BLaER1 (cell line): ENCODE measurements around the gene PPA1.

ENCODE experiments used
- H3K27ac ChIP-seq: shearing (Covaris generic); formaldehyde crosslinking; 2 replicates; pipeline ENCODE4 v1.8.1; 2022
- H3K27me3 ChIP-seq: shearing (Covaris generic); formaldehyde crosslinking; 2 replicates; pipeline ENCODE4 v1.8.1; 2022
- H3K36me3 ChIP-seq: shearing (Covaris generic); formaldehyde crosslinking; 2 replicates; pipeline ENCODE4 v1.8.1; 2022
- H3K4me1 ChIP-seq: shearing (Covaris generic); formaldehyde crosslinking; 2 replicates; pipeline ENCODE4 v1.8.1; 2022
- H3K4me2 ChIP-seq: shearing (Covaris generic); formaldehyde crosslinking; 2 replicates; pipeline ENCODE4 v1.8.1; 2022
- H3K4me3 ChIP-seq: shearing (Covaris generic); formaldehyde crosslinking; 2 replicates; pipeline ENCODE4 v1.8.1; 2022
- H3K9ac ChIP-seq: shearing (Covaris generic); formaldehyde crosslinking; 2 replicates; pipeline ENCODE4 v1.8.1; 2022
- H3K9me3 ChIP-seq: shearing (Covaris generic); formaldehyde crosslinking; 2 replicates; pipeline ENCODE4 v1.8.1; 2022
- H4K20me1 ChIP-seq: shearing (Covaris generic); formaldehyde crosslinking; 2 replicates; pipeline ENCODE4 v1.8.1; 2022
- Cebpa-rat ChIP-seq: shearing (Covaris generic); IDR thresholded peaks from 2 replicates; pipeline ENCODE4 v1.8.1; 2022

Gene PPA1

DNA sequence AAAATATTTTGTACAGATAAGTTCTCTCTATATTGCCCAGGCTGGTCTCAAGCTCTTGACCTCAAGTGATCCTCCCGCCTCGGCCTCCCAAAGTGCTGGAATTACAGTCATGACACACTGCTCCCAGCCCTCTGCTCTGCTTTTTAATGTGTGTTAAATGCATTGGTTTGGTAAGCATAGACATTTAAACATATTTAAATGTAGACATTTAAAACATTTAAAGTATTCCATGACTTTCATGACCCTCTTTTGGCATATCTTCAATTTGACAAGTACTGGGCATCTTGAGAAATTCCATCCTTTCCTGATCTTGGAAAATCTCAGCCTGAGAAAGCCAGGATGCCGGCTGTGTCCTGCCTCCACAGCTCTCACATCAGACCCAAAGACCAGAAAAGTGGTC is 57.7 kb downstream of the PPA1 start:
- Histone ChIP-seq H3K4me2 (no peak overlapping the region), H3K27ac (no peak overlapping the region), H3K36me3 (no peaks in the 10 kb centered on the region), H3K4me3 (no peak overlapping the region), H3K9ac (no peak overlapping the region), H3K27me3 (no peaks in the 10 kb centered on the region), H4K20me1 (no peaks in the 10 kb centered on the region), H3K4me1 (peaks cover 14% of the 10 kb centered on the region), H3K9me3 (peaks cover 14% of the 10 kb centered on the region)
- TF ChIP-seq Cebpa-rat = no peak

DNA sequence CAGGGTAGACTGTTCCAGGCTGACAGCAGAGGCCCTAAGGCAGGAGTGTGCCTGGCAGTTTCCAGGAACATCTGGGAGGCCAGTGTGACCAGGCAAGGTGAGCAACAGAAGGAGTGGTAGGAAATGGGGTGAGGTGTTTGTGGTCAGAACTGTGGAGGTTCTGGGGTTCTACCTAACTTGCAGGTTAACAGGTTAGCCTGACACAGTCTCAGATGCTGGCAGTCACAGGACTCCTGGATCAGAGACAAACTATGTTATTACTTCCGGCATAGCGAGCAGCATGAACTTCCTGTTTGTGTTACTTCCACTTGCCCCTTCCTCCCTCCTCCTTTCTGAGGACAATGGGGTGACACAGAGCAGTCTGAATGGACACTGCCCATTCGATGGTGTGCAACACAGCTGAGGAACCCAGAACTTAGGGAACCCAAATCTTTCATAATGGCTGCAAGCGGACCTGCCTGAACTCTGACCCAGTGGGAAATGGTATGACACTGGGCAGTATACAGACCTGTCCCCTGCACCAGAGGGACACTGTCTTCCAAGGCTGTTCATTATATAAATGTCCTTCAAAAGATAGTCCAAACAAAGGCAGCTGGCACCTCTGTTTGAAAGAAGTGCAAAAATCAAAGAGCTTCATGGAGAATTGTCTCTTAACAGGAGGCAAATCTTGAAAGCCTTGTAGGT is 59.0 kb downstream of the PPA1 start:
- Histone ChIP-seq H3K9ac (no peak overlapping the region), H4K20me1 (peaks cover 9% of the 10 kb centered on the region), H3K27me3 (no peaks in the 10 kb centered on the region), H3K27ac (no peak overlapping the region), H3K4me1 (peaks cover 19% of the 10 kb centered on the region), H3K36me3 (no peaks in the 10 kb centered on the region), H3K4me3 (no peak overlapping the region), H3K9me3 (peaks cover under 1% of the 10 kb centered on the region; the same call in 1 of the 2 replicates), H3K4me2 (peak overlapping the region; percentile 21)
- no peak for TF ChIP-seq Cebpa-rat

DNA sequence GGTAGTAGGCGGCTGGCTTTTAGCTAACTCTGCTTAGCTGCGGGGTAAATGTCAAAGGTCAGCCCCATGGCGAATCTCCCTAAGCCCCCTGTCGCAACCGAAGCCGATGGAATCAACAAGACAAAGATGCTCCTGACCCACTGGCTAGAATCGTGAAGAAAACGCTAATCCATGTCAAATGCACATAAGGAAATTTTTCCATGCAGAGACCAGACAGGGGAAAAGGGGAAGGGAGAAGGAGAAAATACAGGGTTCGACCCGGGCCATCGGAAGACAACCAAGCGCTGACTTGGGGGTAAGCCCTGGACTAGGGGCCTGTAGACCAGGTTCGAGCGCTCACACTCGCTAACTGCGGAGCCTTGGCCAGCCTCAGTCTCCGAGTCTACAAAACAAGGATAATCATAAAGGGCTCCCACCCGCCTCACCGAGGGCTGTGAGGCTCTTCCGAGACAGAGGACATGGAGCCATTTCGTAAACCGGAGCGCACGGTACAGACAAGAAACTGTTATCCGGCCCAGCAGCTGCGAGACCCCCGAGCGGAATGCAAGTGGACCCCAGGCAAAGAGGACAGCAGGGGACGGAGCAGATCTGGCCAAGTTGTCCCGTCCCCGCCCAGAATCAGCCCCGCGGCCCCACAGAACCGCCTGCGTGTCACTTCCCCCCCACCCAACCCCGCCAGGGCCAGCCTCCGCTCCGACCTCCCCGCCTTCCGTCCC is 63.4 kb downstream of the PPA1 start:
- peak overlapping the region; percentile 92 for H3K27ac ChIP-seq
- no peaks in the 10 kb centered on the region for H3K27me3 ChIP-seq
- H3K4me2 ChIP-seq = peak overlapping the region; percentile 97
- H3K9ac ChIP-seq = peak overlapping the region; percentile 97
- peaks cover 63% of the 10 kb centered on the region for H3K4me1 ChIP-seq
- peaks cover 29% of the 10 kb centered on the region for H3K36me3 ChIP-seq
- peaks cover 53% of the 10 kb centered on the region for H4K20me1 ChIP-seq
- H3K4me3 ChIP-seq = peak overlapping the region; percentile 97
- TF ChIP-seq Cebpa-rat = no peak
- H3K9me3 ChIP-seq = no peaks in the 10 kb centered on the region

GRCh38 chr10:70169011-70169410 is 64.2 kb downstream of the PPA1 start:
- no peak for TF ChIP-seq Cebpa-rat
- H3K4me1 ChIP-seq = peaks cover 66% of the 10 kb centered on the region
- peak overlapping the region; percentile 97 for H3K9ac ChIP-seq
- H3K9me3 ChIP-seq = no peaks in the 10 kb centered on the region
- peaks cover 29% of the 10 kb centered on the region for H3K36me3 ChIP-seq
- no peaks in the 10 kb centered on the region for H3K27me3 ChIP-seq
- peak overlapping the region; percentile 97 for H3K4me2 ChIP-seq
- H3K4me3 ChIP-seq = peak overlapping the region; percentile 97
- peaks cover 61% of the 10 kb centered on the region for H4K20me1 ChIP-seq
- no peak overlapping the region for H3K27ac ChIP-seq

DNA sequence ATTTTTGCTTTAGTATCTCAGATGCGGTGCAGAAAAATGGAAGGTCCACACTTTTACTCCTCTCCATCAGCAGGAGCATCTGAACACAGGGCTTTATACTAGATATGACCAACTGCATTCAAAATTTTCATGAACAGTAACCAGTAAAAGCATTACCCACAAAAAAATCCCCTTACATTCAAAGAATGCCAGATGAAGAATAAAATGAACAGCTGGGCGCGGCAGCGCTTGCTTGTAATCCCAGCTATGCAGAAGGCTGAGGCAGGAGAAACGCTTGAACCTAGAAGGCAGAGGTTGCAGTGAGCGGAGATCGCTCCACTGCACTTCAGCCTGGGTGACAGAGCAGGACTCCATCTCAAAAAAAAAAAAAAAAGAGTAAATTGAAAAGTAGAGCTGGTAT is 66.0 kb downstream of the PPA1 start:
- TF ChIP-seq Cebpa-rat = no peak
- Histone ChIP-seq H3K27me3 (no peaks in the 10 kb centered on the region), H3K4me3 (no peak overlapping the region), H3K27ac (no peak overlapping the region), H4K20me1 (peaks cover 77% of the 10 kb centered on the region), H3K36me3 (peaks cover 29% of the 10 kb centered on the region), H3K9ac (no peak overlapping the region), H3K4me2 (peak overlapping the region; percentile 15; the same call in 1 of the 2 replicates), H3K4me1 (peaks cover 79% of the 10 kb centered on the region), H3K9me3 (no peaks in the 10 kb centered on the region)

DNA sequence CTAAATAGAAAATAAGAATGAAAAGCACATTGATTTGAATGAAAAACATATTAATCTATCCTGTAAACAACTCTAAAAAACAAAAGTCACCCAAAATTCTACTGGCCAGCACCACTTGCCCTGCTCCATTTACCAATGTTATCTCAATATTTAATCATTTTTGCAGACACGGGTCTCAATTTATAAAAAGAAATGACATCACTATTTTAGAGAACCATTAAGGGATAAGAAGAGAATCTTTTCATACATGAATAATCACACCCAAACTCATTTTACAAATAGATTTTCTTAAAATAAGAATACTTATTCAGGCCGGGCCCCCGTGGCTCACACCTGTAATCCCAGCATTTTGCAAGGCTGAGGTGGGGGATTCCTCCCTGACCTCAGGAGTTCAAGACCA is 66.8 kb downstream of the PPA1 start:
- H3K27ac ChIP-seq = no peak overlapping the region
- H4K20me1 ChIP-seq = peaks cover 85% of the 10 kb centered on the region
- H3K4me2 ChIP-seq = peak overlapping the region; percentile 45; the same call in 1 of the 2 replicates
- no peaks in the 10 kb centered on the region for H3K9me3 ChIP-seq
- H3K27me3 ChIP-seq = no peaks in the 10 kb centered on the region
- TF ChIP-seq Cebpa-rat = no peak
- peaks cover 83% of the 10 kb centered on the region for H3K4me1 ChIP-seq
- peaks cover 36% of the 10 kb centered on the region for H3K36me3 ChIP-seq
- no peak overlapping the region for H3K9ac ChIP-seq
- no peak overlapping the region for H3K4me3 ChIP-seq

- H3K9me3 ChIP-seq = no peaks in the 10 kb centered on the region
- H3K4me1 ChIP-seq = peaks cover 73% of the 10 kb centered on the region
- H3K27me3 ChIP-seq = no peaks in the 10 kb centered on the region
- H3K4me2 ChIP-seq = peak overlapping the region; percentile 83
- TF ChIP-seq Cebpa-rat = no peak
- H3K9ac ChIP-seq = peak overlapping the region; percentile 43; the same call in 1 of the 2 replicates
- H3K4me3 ChIP-seq = no peak overlapping the region; the same call in 1 of the 2 replicates
- H4K20me1 ChIP-seq = peaks cover 98% of the 10 kb centered on the region
- peaks cover 55% of the 10 kb centered on the region for H3K36me3 ChIP-seq
- H3K27ac ChIP-seq = 0 out of 2 replicates have a peak overlapping the region, but pooled peaks have one; percentile 31
Observed at GRCh38 chr10:70164163-70164562, 69.1 kb downstream of the PPA1 start.

DNA sequence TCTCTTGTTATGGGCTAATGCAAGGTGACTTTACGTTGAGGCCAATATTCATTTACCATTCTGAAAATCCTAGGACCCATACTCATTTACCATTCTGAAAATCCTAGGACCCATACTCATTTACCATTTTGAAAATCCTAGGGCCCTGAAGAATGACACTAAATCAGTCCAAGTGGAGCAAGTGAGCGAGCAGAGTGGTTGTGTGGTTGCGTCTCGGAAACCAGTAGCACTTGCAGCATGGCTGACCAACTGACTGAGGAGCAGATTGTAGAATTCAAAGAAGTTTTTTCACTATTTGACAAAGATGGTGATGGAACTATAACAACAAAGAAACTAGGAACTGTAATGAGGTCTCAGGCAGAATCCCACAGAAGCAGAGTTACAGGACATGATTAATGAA is 69.8 kb downstream of the PPA1 start:
- no peak for TF ChIP-seq Cebpa-rat
- Histone ChIP-seq H3K4me3 (no peak overlapping the region), H3K4me2 (peak overlapping the region; percentile 83), H3K9ac (no peak overlapping the region), H3K4me1 (peaks cover 66% of the 10 kb centered on the region), H4K20me1 (peaks cover 92% of the 10 kb centered on the region), H3K9me3 (no peaks in the 10 kb centered on the region), H3K27me3 (no peaks in the 10 kb centered on the region), H3K27ac (no peak overlapping the region), H3K36me3 (peaks cover 60% of the 10 kb centered on the region)

DNA sequence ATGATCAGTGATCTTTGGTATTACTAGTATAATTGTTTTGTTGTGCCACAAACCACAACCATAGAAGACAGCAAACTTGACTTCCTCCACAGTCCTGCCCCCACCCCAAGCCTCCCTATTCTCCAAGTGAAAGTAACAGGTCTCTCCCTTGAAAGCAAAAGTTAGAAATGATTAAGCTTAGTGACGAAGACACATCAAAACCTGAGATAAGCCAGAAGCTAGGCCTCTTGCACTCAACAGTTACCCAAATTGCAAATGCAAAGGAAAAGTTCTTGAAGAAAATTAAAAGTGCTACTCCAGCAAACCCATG is 70.4 kb downstream of the PPA1 start:
- peaks cover 60% of the 10 kb centered on the region for H3K36me3 ChIP-seq
- peak overlapping the region; percentile 47; the same call in 1 of the 2 replicates for H3K9ac ChIP-seq
- H3K4me3 ChIP-seq = no peak overlapping the region
- no peaks in the 10 kb centered on the region for H3K27me3 ChIP-seq
- peaks cover 92% of the 10 kb centered on the region for H4K20me1 ChIP-seq
- H3K27ac ChIP-seq = no peak overlapping the region
- H3K4me2 ChIP-seq = peak overlapping the region; percentile 83
- no peaks in the 10 kb centered on the region for H3K9me3 ChIP-seq
- TF ChIP-seq Cebpa-rat = no peak
- H3K4me1 ChIP-seq = peaks cover 60% of the 10 kb centered on the region
